Astrocyte (in vitro differentiated cells and primary cell): ENCODE measurements around the gene RAB3B. TPM values are rescaled to one million over a fixed set of nuclear protein-coding genes. Genes with fewer than 3 reads are reported as not detected.

Source experiments
- DNase-seq: peaks from one replicate; pipeline ENCODE4 v3.0.0-alpha.2; 2010; ENCODE audit warnings: low read depth
- FAIRE-seq: peaks from 2 replicates; lab custom pipeline; 2011; peaks lifted over from hg19 to GRCh38; lab: Jason Lieb, UNC
- H2AFZ ChIP-seq: 2 replicates; pipeline ENCODE4 v1.6.0; 2012; ENCODE audit warnings: low read depth, low read length, inconsistent platforms
- H3K27ac ChIP-seq: 2 replicates; pipeline ENCODE4 v1.5.1; 2011; ENCODE audit warnings: low read depth, low read length, inconsistent platforms
- H3K27me3 ChIP-seq: 2 replicates; pipeline ENCODE4 v1.6.0; 2011; ENCODE audit warnings: low read length, inconsistent platforms; ENCODE audit not compliant: insufficient read depth
- H3K36me3 ChIP-seq: 2 replicates; pipeline ENCODE4 v1.5.1; 2011; ENCODE audit warnings: low read length, inconsistent platforms; ENCODE audit not compliant: insufficient read depth
- H3K4me1 ChIP-seq: 2 replicates; pipeline ENCODE4 v1.5.1; 2011; ENCODE audit warnings: low read length, inconsistent platforms; ENCODE audit not compliant: insufficient read depth
- H3K4me2 ChIP-seq: 2 replicates; pipeline ENCODE4 v1.6.0; 2012; ENCODE audit warnings: low read length, inconsistent platforms
- H3K4me3 ChIP-seq: 2 replicates; pipeline ENCODE4 v1.5.1; 2011; ENCODE audit warnings: low read depth, mild to moderate bottlenecking, low read length, inconsistent platforms; ENCODE audit not compliant: insufficient read depth
- H3K79me2 ChIP-seq: 2 replicates; pipeline ENCODE4 v1.6.0; 2012; ENCODE audit warnings: mild to moderate bottlenecking, low read length, inconsistent platforms; ENCODE audit not compliant: insufficient read depth
- H3K9ac ChIP-seq: 2 replicates; pipeline ENCODE4 v1.6.0; 2012; ENCODE audit warnings: mild to moderate bottlenecking, low read length, inconsistent platforms
- H3K9me3 ChIP-seq: 2 replicates; pipeline ENCODE4 v1.5.1; 2012; ENCODE audit warnings: low read depth, mild to moderate bottlenecking, low read length, inconsistent platforms; ENCODE audit not compliant: insufficient read depth
- H4K20me1 ChIP-seq: 2 replicates; pipeline ENCODE4 v1.6.0; 2012; ENCODE audit warnings: low read length, inconsistent platforms; ENCODE audit not compliant: insufficient read depth
- H3K27ac Mint-ChIP-seq: one replicate; pipeline ENCODE4 v1.8.0; 2021; ENCODE audit warnings: mild to moderate bottlenecking, mixed read lengths; ENCODE audit not compliant: unreplicated experiment
- H3K27me3 Mint-ChIP-seq: one replicate; pipeline ENCODE4 v1.8.0; 2021; ENCODE audit warnings: low read depth, mixed read lengths; ENCODE audit not compliant: unreplicated experiment
- H3K36me3 Mint-ChIP-seq: one replicate; pipeline ENCODE4 v1.8.0; 2021; ENCODE audit warnings: low read depth, mixed read lengths; ENCODE audit not compliant: unreplicated experiment
- H3K4me1 Mint-ChIP-seq: one replicate; pipeline ENCODE4 v1.8.0; 2021; ENCODE audit warnings: low read depth, mixed read lengths; ENCODE audit not compliant: unreplicated experiment
- H3K4me3 Mint-ChIP-seq: one replicate; pipeline ENCODE4 v1.8.0; 2021; ENCODE audit warnings: mild to moderate bottlenecking, moderate library complexity, mixed read lengths; ENCODE audit not compliant: unreplicated experiment
- H3K9me3 Mint-ChIP-seq: one replicate; pipeline ENCODE4 v1.8.0; 2021; ENCODE audit warnings: mild to moderate bottlenecking, mixed read lengths; ENCODE audit not compliant: unreplicated experiment
- EZH2 ChIP-seq: IDR thresholded peaks from 2 replicates; pipeline ENCODE4 v1.6.1; 2012; ENCODE audit warnings: mild to moderate bottlenecking, low read length, inconsistent platforms; ENCODE audit not compliant: insufficient read depth
- total RNA-seq: library from RNA; stranded (reverse); gene quantifications from 2 replicates; pipeline ENCODE4 v1.2.1, GENCODE V29; 2021
- TF ChIP-seq, protein P1 (sequence below): IDR thresholded peaks from 2 replicates; pipeline ENCODE4 v1.5.1; 2011; ENCODE audit warnings: low read depth, mild to moderate bottlenecking, inconsistent platforms, low read length, moderate library complexity; ENCODE audit not compliant: insufficient read depth

Gene RAB3B
- total RNA-seq, 1 donor from 2014 or later = 49.2 TPM

DNA sequence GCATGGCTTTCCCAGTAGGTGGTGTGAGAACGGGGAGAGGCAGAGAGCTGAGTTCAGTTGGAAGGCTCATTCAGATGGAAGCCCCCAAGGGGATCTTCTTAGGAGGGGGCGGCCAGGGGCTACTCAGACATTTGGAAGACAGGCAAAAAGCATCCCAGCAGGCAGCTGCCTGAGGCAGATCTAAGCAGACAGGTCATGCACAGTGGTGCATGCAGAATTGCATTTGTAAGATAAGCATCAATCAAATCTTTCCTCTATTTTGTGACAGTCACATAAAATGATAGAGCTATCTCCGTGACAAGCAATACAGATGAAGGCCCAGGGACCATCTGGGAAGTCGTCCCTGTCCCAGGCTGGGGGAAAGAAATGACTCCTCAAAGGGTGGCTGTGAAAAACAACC lies 3.8 kb downstream of the RAB3B start:
- Histone ChIP-seq H2AFZ (no peak overlapping the region), H3K79me2 (no peaks in the 10 kb centered on the region), H3K9ac (no peak overlapping the region), H3K4me1 (no peaks in the 10 kb centered on the region), H3K9me3 (no peaks in the 10 kb centered on the region), H3K4me3 (no peak overlapping the region), H3K27me3 (no peaks in the 10 kb centered on the region), H3K36me3 (no peaks in the 10 kb centered on the region), H4K20me1 (no peaks in the 10 kb centered on the region), H3K4me2 (no peak overlapping the region), H3K27ac (no peak overlapping the region)
- DNase-seq = no peak
- TF ChIP-seq, protein P1, sequence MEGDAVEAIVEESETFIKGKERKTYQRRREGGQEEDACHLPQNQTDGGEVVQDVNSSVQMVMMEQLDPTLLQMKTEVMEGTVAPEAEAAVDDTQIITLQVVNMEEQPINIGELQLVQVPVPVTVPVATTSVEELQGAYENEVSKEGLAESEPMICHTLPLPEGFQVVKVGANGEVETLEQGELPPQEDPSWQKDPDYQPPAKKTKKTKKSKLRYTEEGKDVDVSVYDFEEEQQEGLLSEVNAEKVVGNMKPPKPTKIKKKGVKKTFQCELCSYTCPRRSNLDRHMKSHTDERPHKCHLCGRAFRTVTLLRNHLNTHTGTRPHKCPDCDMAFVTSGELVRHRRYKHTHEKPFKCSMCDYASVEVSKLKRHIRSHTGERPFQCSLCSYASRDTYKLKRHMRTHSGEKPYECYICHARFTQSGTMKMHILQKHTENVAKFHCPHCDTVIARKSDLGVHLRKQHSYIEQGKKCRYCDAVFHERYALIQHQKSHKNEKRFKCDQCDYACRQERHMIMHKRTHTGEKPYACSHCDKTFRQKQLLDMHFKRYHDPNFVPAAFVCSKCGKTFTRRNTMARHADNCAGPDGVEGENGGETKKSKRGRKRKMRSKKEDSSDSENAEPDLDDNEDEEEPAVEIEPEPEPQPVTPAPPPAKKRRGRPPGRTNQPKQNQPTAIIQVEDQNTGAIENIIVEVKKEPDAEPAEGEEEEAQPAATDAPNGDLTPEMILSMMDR = no peak
- no peak for TF ChIP-seq EZH2
- H3K27me3 Mint-ChIP-seq = no peaks in the 10 kb centered on the region
- no peak for FAIRE-seq
- no peak overlapping the region for H3K27ac Mint-ChIP-seq
- peaks cover 6% of the 10 kb centered on the region for H3K4me1 Mint-ChIP-seq
- H3K36me3 Mint-ChIP-seq = peaks cover 3% of the 10 kb centered on the region
- no peak overlapping the region for H3K4me3 Mint-ChIP-seq
- no peaks in the 10 kb centered on the region for H3K9me3 Mint-ChIP-seq

DNA sequence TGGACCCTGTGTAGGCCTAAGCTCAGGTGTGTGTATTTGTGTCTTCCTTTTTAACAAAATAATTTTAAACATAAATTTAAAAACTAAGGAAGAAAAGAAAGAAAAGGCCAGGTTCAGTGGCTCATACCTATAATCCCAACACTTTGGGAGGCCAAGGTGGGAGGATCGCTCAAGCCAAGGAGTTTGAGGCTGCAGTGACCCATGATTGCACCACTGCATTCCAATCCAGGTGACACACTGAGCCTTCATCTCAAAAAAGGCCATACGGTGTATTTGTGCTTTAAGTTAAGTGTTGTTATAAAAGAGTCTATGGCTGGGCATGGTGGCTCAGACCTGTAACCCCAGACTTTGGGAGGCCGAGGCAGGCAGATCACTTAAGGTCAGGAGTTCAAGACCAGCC lies 8.3 kb downstream of the RAB3B start:
- H4K20me1 ChIP-seq = no peaks in the 10 kb centered on the region
- H3K9me3 ChIP-seq = no peaks in the 10 kb centered on the region
- no peak overlapping the region for H3K27ac ChIP-seq
- no peak overlapping the region for H3K4me3 ChIP-seq
- Mint-ChIP-seq H3K4me3 (no peak overlapping the region), H3K4me1 (peaks cover 4% of the 10 kb centered on the region), H3K27ac (no peak overlapping the region), H3K36me3 (peaks cover 12% of the 10 kb centered on the region), H3K9me3 (no peaks in the 10 kb centered on the region), H3K27me3 (no peaks in the 10 kb centered on the region)
- H2AFZ ChIP-seq = no peak overlapping the region
- H3K9ac ChIP-seq = no peak overlapping the region
- H3K36me3 ChIP-seq = no peaks in the 10 kb centered on the region
- no peaks in the 10 kb centered on the region for H3K27me3 ChIP-seq
- no peaks in the 10 kb centered on the region for H3K79me2 ChIP-seq
- no peak for FAIRE-seq
- TF ChIP-seq, protein P1 = no peak
- no peak for TF ChIP-seq EZH2
- H3K4me2 ChIP-seq = no peak overlapping the region
- DNase-seq = no peak
- no peaks in the 10 kb centered on the region for H3K4me1 ChIP-seq

DNA sequence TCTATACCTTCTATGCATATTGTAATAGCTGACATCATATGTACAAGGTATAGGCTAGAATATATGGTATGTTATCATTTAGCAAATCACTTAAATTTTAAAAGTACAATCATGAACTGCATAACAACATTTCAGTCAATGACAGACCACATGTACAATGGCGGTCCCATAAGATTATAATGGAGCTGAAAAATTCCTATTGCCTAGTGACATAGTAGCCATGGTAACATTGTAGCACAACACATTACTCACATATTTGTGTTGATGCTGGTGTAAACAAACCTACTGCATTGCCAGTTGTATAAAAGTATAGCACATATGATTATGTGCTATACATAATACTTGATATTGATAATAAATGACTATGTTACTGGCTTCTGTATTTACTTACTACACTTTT lies 8.9 kb downstream of the RAB3B start:
- no peak for TF ChIP-seq EZH2
- TF ChIP-seq, protein P1 = no peak
- Histone ChIP-seq H3K27me3 (no peaks in the 10 kb centered on the region), H3K4me3 (no peak overlapping the region), H3K79me2 (no peaks in the 10 kb centered on the region), H3K4me2 (no peak overlapping the region), H4K20me1 (no peaks in the 10 kb centered on the region), H3K9ac (no peak overlapping the region), H2AFZ (no peak overlapping the region), H3K36me3 (peaks cover 2% of the 10 kb centered on the region), H3K9me3 (no peaks in the 10 kb centered on the region), H3K27ac (no peak overlapping the region), H3K4me1 (no peaks in the 10 kb centered on the region)
- FAIRE-seq = peak; percentile 85
- Mint-ChIP-seq H3K27ac (no peak overlapping the region), H3K4me1 (peaks cover 4% of the 10 kb centered on the region), H3K27me3 (no peaks in the 10 kb centered on the region), H3K36me3 (peaks cover 16% of the 10 kb centered on the region), H3K4me3 (no peak overlapping the region), H3K9me3 (no peaks in the 10 kb centered on the region)
- no peak for DNase-seq
